Activated T-cell treated with anti-CD3 and anti-CD28 coated beads for 1 hour (primary cell): Measurements from ENCODE around the gene FOXG1.

Experiments used
- DNase-seq: peaks from one replicate; pipeline ENCODE4 v3.0.0-alpha.2; 2020; ENCODE audit warnings: low read depth

FOXG1 gene

DNA sequence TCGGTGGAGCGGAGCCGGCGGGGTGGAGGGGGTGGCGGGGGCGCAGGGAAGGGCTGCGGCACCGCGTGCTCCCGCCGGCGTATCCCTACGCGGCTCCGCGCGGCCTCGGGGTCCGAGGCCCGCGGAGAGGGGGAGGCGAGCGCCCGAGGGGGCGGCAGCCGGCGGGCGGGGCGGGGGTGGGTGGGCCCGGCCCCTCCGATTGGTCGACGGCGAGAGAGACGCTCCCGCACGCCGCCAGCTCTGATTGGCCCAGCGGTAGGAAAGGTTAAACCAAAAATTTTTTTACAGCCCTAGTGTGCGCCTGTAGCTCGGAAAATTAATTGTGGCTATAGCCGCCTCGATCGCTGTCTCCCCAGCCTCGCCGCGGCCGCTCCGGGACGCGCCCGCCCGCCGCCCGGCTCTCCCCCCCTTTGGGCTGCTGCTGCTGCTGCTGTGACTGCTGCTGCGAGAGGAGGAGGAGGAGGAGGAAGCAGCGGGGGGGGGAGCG lies at the start of gene FOXG1:
Gene FOXG1 (plus strand): TSS at position 319 of the 487 bp plus-strand sequence. CDS start 493 bp downstream, outside the sequence.
- no peak for DNase-seq

DNA sequence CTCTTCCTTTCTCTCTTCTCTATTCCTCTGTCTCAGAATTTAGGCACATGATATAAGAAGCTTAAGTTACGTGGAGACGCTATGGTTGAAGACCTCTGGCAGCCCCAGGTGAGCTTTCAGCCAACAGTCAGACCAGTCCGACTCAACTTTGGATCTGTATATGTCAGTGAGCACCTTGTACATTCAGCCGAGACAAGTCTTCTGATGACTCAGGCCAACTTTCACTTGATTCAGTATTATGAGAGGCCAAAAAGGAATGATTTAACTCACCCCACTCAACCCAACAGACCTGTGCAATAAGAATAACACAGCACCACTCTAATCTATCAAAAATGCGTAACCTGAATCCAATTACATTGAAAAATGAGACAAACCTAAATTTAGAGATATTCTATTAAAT lies 47.5 kb upstream of the FOXG1 start:
- DNase-seq: no peak

DNA sequence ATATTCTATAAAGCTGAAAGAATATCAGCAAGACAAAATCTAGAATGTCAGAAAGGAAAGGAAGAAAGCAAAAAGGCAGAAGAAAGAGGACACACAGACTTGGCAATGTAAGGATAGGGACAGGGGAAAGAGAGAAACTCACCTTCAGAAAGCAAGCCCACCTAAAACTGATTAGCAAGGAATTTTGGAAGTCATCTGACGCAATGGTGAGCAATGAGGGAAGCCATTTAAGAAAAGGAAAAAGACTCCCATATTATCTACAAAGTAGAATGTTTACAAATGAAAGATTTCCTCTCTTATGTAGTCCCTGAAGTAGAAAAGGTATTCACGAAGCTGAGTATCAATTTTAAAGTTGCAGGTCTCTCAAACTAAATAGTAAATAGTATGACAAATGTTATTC lies 35.2 kb upstream of the FOXG1 start:
- DNase-seq: no peak

- no peak for DNase-seq
Observed at GRCh38 chr14:28742171-28742846, 24.3 kb upstream of the FOXG1 start.

DNA sequence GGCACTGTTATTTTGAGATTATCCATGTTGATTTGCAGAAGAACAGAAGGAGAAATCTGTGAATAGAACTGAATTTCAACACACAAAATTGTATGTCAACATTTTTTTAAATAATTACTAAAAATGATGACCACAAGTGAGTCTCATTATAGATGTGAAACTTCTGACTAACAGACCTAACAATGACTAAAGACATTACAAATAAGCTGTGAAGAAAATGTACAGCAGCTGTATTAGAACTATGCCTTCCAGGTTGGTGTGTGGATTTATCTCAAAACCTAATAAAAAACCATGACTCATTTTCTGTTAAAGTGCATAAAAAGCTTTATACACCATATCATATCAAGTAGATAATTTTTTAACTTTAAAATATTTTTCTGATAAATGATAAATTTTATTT lies 22.5 kb upstream of the FOXG1 start:
- DNase-seq: no peak

DNA sequence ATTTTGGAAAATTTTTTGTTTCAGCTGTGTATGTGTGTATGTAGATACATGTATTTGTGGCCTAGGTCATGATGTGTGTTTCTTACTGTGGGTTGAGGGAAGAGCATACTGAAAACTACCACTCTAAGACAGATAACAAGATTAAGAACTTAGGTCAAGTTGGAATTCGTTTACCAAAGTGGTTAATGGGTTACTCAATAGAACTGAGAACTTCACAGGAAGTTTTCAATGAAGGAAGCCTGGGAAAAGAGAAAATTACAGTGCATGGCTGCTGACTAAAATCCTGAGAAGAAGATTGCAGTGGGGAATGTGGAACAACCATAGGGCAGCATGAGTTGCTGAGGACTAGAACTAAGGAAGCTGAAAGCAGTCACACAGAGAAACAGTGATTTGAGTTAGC lies 21.4 kb upstream of the FOXG1 start:
- no peak for DNase-seq

DNA sequence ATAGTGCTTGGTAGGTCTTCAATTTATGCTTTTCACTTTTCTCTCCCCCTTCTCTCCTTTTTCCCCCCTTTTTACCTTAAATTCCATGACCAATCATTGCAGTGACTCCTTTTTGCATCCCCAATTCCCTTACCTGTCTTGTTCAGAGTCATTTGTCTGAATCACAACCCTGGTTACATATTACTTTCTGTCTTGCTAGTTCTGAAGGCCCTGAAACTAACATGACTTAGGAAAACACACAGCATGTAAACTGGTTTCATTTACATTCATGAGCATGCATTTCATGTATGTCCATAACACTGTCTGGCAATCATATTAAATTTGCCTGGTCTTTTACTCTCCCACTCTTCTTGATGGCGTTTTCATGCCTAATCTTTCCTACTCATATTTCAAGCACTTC lies 20.3 kb upstream of the FOXG1 start:
- DNase-seq: no peak

GRCh38 chr14:28751467-28752058 lies 15.0 kb upstream of the FOXG1 start:
- DNase-seq: no peak

GRCh38 chr14:28754209-28754985 lies 12.2 kb upstream of the FOXG1 start:
- DNase-seq: no peak

DNA sequence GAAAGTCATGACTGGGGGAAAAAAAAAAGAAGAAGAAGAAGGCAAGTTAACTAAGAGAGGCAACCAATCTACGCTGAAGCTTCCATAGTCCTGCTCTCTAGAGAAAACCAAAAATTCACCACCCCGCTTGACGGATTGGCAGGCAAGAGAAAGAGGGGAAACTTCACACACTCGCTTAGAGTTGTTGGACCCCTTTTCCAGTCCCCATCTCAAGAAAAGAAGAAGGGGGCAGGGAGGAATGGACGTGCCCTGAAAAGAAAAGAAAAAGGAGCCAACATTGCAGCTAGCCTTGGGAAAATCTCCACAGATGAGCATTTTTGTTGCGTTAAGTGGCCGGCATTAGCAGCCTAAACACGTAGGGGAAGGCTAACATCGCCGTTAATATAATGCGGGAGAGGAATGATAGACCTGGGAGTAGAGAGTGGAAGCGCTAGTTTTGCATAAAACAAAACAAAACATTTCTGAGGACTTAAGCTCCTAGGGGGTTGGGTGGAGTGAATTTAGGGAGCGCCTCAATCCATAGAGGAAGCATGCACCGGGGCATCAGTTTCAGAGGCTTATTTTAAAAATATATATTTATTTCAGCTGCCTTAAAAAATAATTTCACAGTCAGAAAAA lies 11.3 kb upstream of the FOXG1 start:
- DNase-seq: no peak

DNA sequence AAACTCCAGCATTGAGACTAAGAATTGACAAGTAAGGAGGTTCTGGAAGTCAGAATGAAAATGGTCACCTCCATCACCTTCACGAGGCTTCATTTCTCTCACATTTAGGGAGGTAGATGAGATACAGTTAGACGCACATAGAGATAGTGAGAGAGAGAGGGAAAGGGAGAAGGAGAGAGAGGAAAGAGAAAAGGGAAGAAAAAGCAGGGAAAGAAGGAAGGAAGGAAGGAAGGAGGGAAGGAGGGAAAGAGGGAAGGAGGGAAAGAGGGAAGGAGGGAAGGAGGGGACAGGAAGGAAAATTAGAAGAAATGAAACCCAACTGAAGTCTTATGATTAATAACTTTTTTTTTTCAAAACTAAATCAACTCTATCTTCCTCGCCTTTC lies 10.7 kb upstream of the FOXG1 start:
- no peak for DNase-seq

DNA sequence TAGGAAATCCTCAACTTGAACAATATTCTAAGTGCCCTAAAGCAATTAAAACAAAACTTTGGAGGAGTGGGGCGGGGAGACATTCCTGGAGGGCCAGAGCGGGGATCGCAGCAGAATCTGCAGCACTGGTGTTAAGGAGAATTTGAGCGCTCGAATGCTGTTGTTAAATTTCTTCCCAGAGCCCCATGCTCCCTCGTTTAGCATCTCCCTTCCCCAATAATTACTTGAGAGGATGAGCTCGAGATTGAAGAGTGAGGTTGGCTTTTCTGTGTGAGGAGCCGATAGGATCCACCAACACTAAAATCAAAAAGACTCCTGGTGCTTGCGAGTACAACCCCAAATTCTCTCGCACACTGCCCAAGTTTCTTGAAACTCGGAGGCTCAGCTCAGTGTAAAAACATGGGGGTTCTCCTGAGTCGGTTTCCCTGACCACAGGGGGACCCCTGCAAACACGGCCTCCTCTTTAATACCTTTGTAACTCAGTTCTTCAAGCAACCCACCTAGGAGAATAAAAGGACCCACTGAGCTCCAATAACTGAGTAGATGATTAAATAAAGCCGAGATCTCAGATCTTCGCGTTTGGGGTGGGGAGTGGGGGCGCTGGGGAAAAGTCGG lies 10.2 kb upstream of the FOXG1 start:
- DNase-seq: no peak

- DNase-seq: no peak
Observed at GRCh38 chr14:28756884-28757570, 9.6 kb upstream of the FOXG1 start.

DNA sequence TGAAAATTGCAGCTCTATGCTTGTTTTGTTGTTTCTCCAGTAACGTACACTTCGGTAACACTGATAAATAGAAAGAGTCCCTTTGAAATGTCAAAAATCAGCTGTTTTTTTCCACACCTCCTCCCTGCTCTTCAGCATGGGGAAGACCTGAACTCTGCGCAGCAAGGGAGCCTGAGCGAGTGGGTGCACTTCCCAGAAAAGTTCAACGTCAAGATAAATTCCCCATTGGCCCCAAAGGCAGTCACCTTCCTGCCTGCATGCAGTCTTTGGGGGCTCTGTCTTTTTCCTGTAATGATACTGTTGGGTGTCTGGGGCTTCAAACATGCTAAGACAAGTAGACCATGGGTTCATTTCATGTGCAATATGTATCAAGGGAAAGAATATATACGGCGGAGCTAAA lies 8.8 kb upstream of the FOXG1 start:
- DNase-seq: no peak

DNA sequence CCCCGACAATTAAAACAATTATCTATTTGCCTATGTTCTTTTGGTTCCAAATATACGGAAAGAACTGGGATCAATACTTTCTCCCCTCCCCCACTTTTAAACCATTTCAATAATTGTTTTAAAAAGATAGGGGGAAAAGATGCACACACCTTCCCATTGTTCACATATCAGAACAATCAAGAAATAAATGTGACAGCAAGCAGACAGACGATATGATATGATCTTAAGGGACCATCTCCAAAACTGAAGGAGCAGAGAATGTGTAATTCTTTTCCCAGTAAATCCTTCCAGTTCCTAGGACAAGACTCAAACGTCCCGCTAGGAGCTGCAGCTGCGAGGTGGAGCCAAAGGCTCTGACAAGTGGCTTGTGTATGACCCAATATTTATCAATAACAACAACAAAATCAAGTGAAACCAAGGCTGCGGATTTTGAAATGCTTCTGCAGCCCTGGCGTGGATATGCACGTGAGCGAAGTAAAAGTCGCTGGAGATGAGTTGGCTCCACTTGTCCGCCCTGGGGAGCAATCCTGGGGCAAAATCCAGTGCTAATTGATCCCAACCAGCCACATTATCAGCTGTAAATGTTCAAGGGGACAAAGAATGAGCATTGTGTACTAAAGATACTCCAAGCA lies 8.2 kb upstream of the FOXG1 start:
- DNase-seq: no peak

DNA sequence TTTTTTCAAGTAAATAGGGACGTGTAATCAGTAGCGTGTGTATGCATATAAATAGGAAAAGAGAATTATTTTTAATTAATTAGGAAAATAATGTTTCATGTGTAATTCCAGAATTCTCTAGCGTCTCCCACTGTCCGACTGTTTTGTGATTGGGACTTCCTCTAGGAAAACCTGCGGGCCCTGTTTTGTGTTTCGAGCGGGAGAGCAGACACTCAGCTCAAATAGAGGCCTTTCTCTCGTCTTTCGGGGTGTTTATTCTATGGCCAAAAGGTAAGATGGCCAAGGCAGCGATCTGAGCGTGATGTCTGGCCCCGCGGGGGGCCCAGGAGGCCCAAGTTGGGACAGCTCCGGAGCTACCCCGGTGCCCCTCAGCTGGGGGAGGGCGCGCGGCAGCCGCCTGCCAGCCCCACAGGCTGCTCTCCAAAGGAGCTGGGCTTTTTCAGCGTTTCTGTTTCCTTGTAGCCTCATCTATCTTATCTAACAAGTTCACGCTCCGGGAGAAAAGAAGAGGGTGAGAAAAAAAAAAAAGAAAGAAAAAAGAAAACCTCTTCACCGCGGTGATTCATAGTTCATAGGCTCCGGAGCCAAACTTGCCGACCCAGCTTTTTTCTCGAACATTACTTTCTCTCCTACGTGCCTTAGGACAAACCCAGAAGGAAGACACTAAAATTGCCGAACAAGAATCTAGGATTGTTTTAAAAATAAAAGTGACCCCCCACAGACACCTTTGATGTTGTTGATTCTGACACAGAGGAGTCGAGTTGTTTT lies 7.5 kb upstream of the FOXG1 start:
- no peak for DNase-seq

DNA sequence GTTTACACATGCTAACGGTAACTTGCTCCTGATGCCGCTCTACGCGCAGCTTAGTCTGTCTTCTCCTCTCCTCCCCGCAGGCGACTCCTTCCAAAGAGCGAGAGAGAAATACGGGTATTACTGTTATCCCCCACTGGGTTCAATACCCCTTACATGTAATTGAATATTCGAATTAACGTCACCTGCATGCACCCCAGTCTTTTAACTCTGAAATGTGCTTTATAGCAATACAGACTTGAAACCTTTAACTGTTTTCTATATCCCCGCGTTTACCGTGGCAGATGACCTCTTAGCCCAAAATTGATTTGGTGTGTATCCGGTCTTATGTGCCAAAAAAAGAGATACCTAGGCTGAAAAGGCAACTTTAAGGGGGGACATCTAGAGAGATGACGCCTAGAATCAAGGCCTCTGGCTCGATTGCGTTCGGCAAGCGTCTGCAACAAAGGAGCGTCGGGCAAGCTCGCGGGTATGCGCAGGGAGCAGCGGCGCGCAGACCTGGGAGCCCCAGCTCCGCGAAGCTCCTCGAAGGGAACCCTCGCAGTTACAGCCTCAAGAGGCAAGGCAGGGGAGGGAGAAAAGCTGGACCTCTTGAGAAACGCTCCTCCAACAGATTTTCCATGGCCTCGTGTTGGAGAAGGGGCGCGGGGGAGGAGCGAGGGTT lies 6.8 kb upstream of the FOXG1 start:
- no peak for DNase-seq

DNA sequence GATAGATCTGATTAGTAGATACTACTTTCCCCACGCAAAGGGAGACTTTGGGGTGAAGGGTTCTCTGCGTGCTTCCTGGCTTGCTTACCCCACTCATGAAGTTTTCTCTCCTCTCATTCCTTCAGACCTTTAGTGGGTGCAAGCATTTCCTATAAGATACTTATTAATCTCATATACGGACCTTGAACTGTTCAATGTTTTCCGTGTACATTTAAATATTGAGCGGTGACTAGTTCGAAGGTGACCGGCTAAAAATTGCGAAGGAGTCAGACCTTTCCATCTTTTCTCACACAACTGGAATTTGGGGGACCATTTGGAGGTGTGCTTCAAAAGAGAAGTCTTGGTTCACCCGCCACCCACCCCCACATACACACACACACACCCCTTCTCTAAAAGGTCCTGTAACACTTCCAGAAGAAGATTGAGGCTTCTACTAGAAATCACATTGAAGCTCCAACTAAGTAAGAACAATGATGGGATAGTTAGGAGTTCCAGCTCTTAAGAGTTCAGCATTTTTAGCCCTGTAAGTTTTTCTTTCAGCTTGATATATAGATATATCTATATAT lies 6.1 kb upstream of the FOXG1 start:
- no peak for DNase-seq

GRCh38 chr14:28761438-28762291 lies 4.9 kb upstream of the FOXG1 start:
- no peak for DNase-seq
